Measurements from ENCODE around the gene NR1H2. TPM values are rescaled to one million over a fixed set of nuclear protein-coding genes. Genes with fewer than 3 reads are reported as not detected.
A peak's percentile ranks its signal among the peaks of the same experiment; 100 is the strongest.

Gene NR1H2
- total RNA-seq, 2 donors from 2014 or later, result 58.3 to 81.3 TPM

DNA sequence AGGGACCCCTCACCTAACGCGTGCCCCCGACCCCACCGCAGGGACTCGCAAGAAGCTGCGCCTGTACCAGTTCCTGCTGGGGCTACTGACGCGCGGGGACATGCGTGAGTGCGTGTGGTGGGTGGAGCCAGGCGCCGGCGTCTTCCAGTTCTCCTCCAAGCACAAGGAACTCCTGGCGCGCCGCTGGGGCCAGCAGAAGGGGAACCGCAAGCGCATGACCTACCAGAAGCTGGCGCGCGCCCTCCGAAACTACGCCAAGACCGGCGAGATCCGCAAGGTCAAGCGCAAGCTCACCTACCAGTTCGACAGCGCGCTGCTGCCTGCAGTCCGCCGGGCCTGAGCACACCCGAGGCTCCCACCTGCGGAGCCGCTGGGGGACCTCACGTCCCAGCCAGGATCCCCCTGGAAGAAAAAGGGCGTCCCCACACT, 51.8 kb downstream of the NR1H2 start:
- H3K9me3 Mint-ChIP-seq, result no peaks in the 10 kb centered on the region
- H3K36me3 Mint-ChIP-seq (ENCODE audit: low read depth), result no peaks in the 10 kb centered on the region
- H3K4me1 Mint-ChIP-seq, result peaks cover 3% of the 10 kb centered on the region
- no peak overlapping the region for H3K27ac Mint-ChIP-seq
- ATAC-seq (replicated peaks), result no peak
- peaks cover 6% of the 10 kb centered on the region for H3K27me3 Mint-ChIP-seq
- peak overlapping the region; percentile 27 for H3K4me3 Mint-ChIP-seq

DNA sequence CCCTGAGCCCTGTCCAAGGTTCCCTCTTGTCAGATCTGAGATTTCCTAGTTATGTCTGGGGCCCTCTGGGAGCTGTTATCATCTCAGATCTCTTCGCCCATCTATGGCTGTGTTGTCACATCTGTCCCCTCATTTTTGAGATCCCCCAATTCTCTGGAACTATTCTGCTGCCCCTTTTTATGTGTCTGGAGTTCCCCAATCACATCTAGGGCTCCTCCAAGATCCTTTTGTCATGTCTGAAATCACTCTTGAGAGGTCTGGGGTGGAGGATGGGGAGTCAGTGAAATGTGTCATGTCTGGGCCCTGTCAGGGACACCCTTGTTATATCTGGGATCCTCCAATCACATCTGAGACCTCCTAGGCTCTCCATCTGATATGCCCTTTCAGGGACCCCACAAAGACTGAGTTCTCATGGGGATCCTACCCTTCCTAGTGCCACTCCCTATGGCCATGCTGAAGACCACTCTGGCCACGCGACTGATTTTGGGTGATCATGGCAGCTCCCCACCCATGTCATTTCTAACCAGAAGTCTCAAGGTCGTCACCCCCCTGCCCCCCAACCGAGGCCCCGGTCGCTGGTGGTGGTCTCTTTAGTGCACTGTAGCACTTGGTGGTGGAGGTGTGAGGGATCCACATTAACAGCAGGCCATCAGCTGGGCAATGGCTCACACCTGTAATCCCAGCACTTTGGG, 52.7 kb downstream of the NR1H2 start:
- Mint-ChIP-seq H3K36me3 (ENCODE audit: low read depth) (no peaks in the 10 kb centered on the region), H3K4me3 (peak overlapping the region; percentile 25), H3K27ac (no peak overlapping the region), H3K27me3 (peaks cover 9% of the 10 kb centered on the region), H3K4me1 (peaks cover 3% of the 10 kb centered on the region), H3K9me3 (no peaks in the 10 kb centered on the region)
- no peak for ATAC-seq (replicated peaks)

- Mint-ChIP-seq H3K27ac (peak overlapping the region; percentile 82), H3K4me3 (peak overlapping the region; percentile 87), H3K9me3 (no peaks in the 10 kb centered on the region), H3K27me3 (peaks cover 13% of the 10 kb centered on the region), H3K4me1 (peaks cover 3% of the 10 kb centered on the region), H3K36me3 (ENCODE audit: low read depth) (no peaks in the 10 kb centered on the region)
- ATAC-seq (replicated peaks), result no peak
Measured at GRCh38 chr19:50430888-50431342, 54.7 kb downstream of the NR1H2 start.

- peak; percentile 98 for ATAC-seq (replicated peaks)
- Mint-ChIP-seq H3K27me3 (peaks cover 13% of the 10 kb centered on the region), H3K9me3 (no peaks in the 10 kb centered on the region), H3K27ac (peak overlapping the region; percentile 82), H3K4me1 (peaks cover 3% of the 10 kb centered on the region), H3K4me3 (peak overlapping the region; percentile 87), H3K36me3 (ENCODE audit: low read depth) (no peaks in the 10 kb centered on the region)
Measured at GRCh38 chr19:50431343-50432220, 55.3 kb downstream of the NR1H2 start.

DNA sequence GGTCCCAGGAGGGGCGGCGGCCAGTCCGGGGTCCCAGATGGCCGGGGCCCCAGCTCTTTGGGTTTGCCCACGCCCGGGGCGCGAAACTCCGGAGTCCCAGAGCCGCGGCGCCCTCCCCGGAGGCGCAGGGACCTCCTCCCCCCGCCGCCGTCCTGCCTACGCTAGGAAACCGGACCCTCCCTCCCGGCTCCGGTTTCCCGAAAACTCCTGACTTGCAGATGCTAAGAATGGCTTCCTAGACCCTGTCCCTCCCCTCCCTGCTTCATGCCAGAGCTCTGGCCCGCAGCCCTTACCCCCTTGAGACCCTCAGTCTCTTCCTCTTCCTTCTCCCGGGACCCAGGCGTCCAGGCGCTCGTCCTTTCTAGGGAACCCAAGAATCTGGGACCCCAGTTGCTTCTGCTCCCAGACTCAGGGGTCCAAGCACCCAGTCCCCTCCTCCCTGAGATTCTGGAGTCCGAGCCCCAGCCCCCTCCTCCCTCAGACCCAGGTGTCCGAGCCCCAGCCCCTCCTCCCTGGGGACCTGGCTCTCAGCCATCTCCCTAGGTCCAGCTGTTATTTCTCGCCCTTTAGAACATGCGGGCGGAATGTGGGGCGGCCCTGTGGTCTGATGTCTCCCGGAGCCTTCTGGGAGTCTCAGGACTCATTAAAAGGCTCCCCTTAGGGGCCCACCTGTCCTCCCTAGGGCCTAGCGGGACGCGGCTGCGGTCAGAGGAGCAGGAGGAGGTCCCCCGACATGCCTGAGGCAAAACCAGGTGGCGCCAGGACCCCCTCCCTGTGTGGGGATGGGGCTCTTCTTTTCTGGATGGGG, 56.2 kb downstream of the NR1H2 start, which contains the start of gene MYBPC2:
Gene MYBPC2, plus strand, starts transcription at position 672 of the 808 bp plus-strand sequence. Its CDS starts 62 bp downstream, at position 734.
- no peak for ATAC-seq (replicated peaks)
- Mint-ChIP-seq H3K27ac (peak within 1 kb of the TSS; percentile 82), H3K4me3 (peak within 1 kb of the TSS; percentile 87), H3K36me3 (ENCODE audit: low read depth) (no peaks in the 10 kb centered on the region), H3K9me3 (no peaks in the 10 kb centered on the region), H3K27me3 (peaks cover 17% of the 10 kb centered on the region), H3K4me1 (peaks cover 3% of the 10 kb centered on the region)

Other genes with a start within 250 kb of the NR1H2 start
- gene IZUMO2, start 213.2 kb upstream of the NR1H2 start, total RNA-seq, result not detected
- gene MYH14, start 172.8 kb upstream of the NR1H2 start, total RNA-seq, result not detected
- 10 to 100 TPM; 12.8 to 18.8 TPM for gene KCNC3, start 47.1 kb upstream of the NR1H2 start, total RNA-seq
- gene NAPSA, start 10.8 kb upstream of the NR1H2 start, total RNA-seq, result 10 to 100 TPM; 54.6 to 86.0 TPM
- 100 to 1,000 TPM; 146 to 202 TPM for gene POLD1, start 7.9 kb downstream of the NR1H2 start, total RNA-seq
- 1 to 10 TPM; 1.9 to 2.4 TPM for gene SPIB, start 42.5 kb downstream of the NR1H2 start, total RNA-seq
- 1 to 10 TPM in 1 of 2 donors, under 1 TPM in 1; 0.28 to 4.6 TPM for gene MYBPC2, start 56.4 kb downstream of the NR1H2 start, total RNA-seq
- gene EMC10, start 100.0 kb downstream of the NR1H2 start, total RNA-seq, result 10 to 100 TPM; 31.3 to 57.8 TPM
- 1 to 10 TPM in 1 of 2 donors, under 1 TPM in 1; 0.39 to 1.2 TPM for gene GARIN5A, start 100.4 kb downstream of the NR1H2 start, total RNA-seq
- 10 to 100 TPM; 37.5 to 45.8 TPM for gene JOSD2, start 134.7 kb downstream of the NR1H2 start, total RNA-seq
- gene ASPDH, start 137.5 kb downstream of the NR1H2 start, total RNA-seq, result not detected
- not detected for gene LRRC4B, start 192.0 kb downstream of the NR1H2 start, total RNA-seq